Central memory CD8-positive, alpha-beta T cell (primary cell): ENCODE data around the gene CTAG2.

Experiments
- ATAC-seq: fragments of 150-1000 bp; cut with Tn5 transposase; replicated peaks from 2 replicates; pipeline ENCODE4 v1.10.0; 2022; ENCODE audit warnings: mild to moderate bottlenecking, moderate FRiP score, moderate number of reproducible peaks; ENCODE audit not compliant: poor library complexity, severe bottlenecking; ENCODE audit errors: extremely low read depth
- DNase-seq, 2 donors: peaks; one replicate each; pipeline ENCODE4 v3.0.0; 2021; ENCODE audit warnings: low spot score in 2 of 2
- H3K27ac Mint-ChIP-seq: one replicate; pipeline ENCODE4 v1.8.0; 2022; ENCODE audit warnings: low read depth, mild to moderate bottlenecking, moderate library complexity, mixed read lengths
- H3K27me3 Mint-ChIP-seq: one replicate; pipeline ENCODE4 v1.8.0; 2022; ENCODE audit warnings: mixed read lengths
- H3K36me3 Mint-ChIP-seq: one replicate; pipeline ENCODE4 v1.8.0; 2022; ENCODE audit warnings: mild to moderate bottlenecking, moderate library complexity, mixed read lengths; ENCODE audit not compliant: insufficient read depth
- H3K4me1 Mint-ChIP-seq: one replicate; pipeline ENCODE4 v1.8.0; 2022; ENCODE audit warnings: mixed read lengths
- H3K4me3 Mint-ChIP-seq: one replicate; pipeline ENCODE4 v1.8.0; 2022; ENCODE audit warnings: mild to moderate bottlenecking, moderate library complexity, mixed read lengths
- H3K9me3 Mint-ChIP-seq: one replicate; pipeline ENCODE4 v1.8.0; 2022; ENCODE audit warnings: mixed read lengths

Gene CTAG2

GRCh38 chrX:154602766-154603437, 50.5 kb downstream of the CTAG2 start:
- Mint-ChIP-seq H3K27ac (no peak overlapping the region), H3K9me3 (no peaks in the 10 kb centered on the region), H3K36me3 (no peaks in the 10 kb centered on the region), H3K4me3 (no peak overlapping the region), H3K4me1 (peaks cover 7% of the 10 kb centered on the region), H3K27me3 (no peaks in the 10 kb centered on the region)
- DNase-seq = no peak
- no peak for ATAC-seq

GRCh38 chrX:154602226-154602625, 51.2 kb downstream of the CTAG2 start:
- Mint-ChIP-seq H3K9me3 (no peaks in the 10 kb centered on the region), H3K27ac (no peak overlapping the region), H3K4me3 (no peak overlapping the region), H3K4me1 (peaks cover 7% of the 10 kb centered on the region), H3K27me3 (no peaks in the 10 kb centered on the region), H3K36me3 (no peaks in the 10 kb centered on the region)
- ATAC-seq (no peak), DNase-seq (no peak)
